SK-N-SH (cell line): Measurements from ENCODE around the gene BBIP1.

Experiments used
- CTCF ChIP-seq: fragments of 200-600 bp; sonication (generic); IDR thresholded peaks from 2 replicates; pipeline ENCODE4 v1.6.1; 2017; ENCODE audit warnings: antibody characterized with exemption, mild to moderate bottlenecking, moderate library complexity
- ELF1 ChIP-seq: IDR thresholded peaks from 2 replicates; pipeline ENCODE4 v1.4.0; 2012
- EP300 ChIP-seq, 2 experiments: IDR thresholded peaks; 2 replicates each; pipeline versions ENCODE4 v1.4.0 to v1.6.1; 2012; ENCODE audit warnings: borderline replicate concordance in 1 of 2, low read depth in 1 of 2, low read length in 1 of 2
- EZH2phosphoT487 ChIP-seq: fragments of 200-600 bp; sonication (generic); IDR thresholded peaks from 2 replicates; pipeline ENCODE4 v1.6.1; 2017; ENCODE audit warnings: low read depth, mixed run types, mild to moderate bottlenecking, antibody characterized with exemption, moderate library complexity, borderline replicate concordance
- MAX ChIP-seq: IDR thresholded peaks from 2 replicates; pipeline ENCODE4 v1.4.0; 2012; ENCODE audit warnings: low read depth
- MEF2A ChIP-seq: IDR thresholded peaks from 2 replicates; pipeline ENCODE4 v1.4.0; 2012; ENCODE audit warnings: low read depth, borderline replicate concordance
- TAF1 ChIP-seq: IDR thresholded peaks from 2 replicates; pipeline ENCODE4 v1.6.1; 2012; ENCODE audit warnings: low read depth, mild to moderate bottlenecking, low read length, moderate library complexity, borderline replicate concordance
- USF1 ChIP-seq: IDR thresholded peaks from 2 replicates; pipeline ENCODE4 v1.4.0; 2012; ENCODE audit warnings: low read depth, borderline replicate concordance
- USF2 ChIP-seq: fragments of 150-350 bp; IDR thresholded peaks from 2 replicates; pipeline ENCODE4 v1.6.1; 2017; ENCODE audit warnings: antibody characterized with exemption, low read length, low read depth, borderline replicate concordance
- ZBTB33 ChIP-seq: IDR thresholded peaks from 2 replicates; pipeline ENCODE4 v1.4.0; 2012; ENCODE audit warnings: low read depth, borderline replicate concordance

- TF ChIP-seq MEF2A (no peak), CTCF (no peak), USF1 (no peak), EZH2phosphoT487 (no peak), USF2 (no peak), EP300 (IDR thresholded peaks at IDR 0.05; ENCODE audit: borderline replicate concordance in 1 of 2, low read depth in 1 of 2, low read length in 1 of 2) (no peak), ELF1 (no peak), ZBTB33 (no peak), TAF1 (no peak), MAX (no peak)
Observed at GRCh38 chr10:110901954-110902819, 16.8 kb downstream of the BBIP1 start.
